H1 (cell line): ENCODE measurements around the gene RNF151. TPM values are rescaled to one million over a fixed set of nuclear protein-coding genes. Genes with fewer than 3 reads are reported as not detected.

ENCODE experiments used
- CBX5 ChIP-seq: fragments of 300-800, 300-1000 bp; sonication (generic); IDR thresholded peaks from 2 replicates; pipeline ENCODE4 v1.7.1; 2016; ENCODE audit warnings: antibody characterized with exemption, low read length, low read depth
- CHD2 ChIP-seq: IDR thresholded peaks from 2 replicates; pipeline ENCODE4 v1.6.1; 2012; ENCODE audit warnings: low read length, improper control_type of control experiment
- EP300 ChIP-seq, 2 experiments: IDR thresholded peaks; 1 replicate in 1 of 2; 2 replicates in 1 of 2; pipeline ENCODE4 v1.6.1; 2011 to 2012; ENCODE audit warnings: low read depth in 2 of 2, low read length in 2 of 2, mild to moderate bottlenecking in 2 of 2, borderline replicate concordance in 1 of 2, inconsistent platforms in 1 of 2, moderate library complexity in 1 of 2
- NRF1 ChIP-seq: IDR thresholded peaks from 2 replicates; pipeline ENCODE4 v1.6.1; 2011; ENCODE audit warnings: mild to moderate bottlenecking, low read depth, low read length, improper control_type of control experiment
- SAP30 ChIP-seq: fragments of 300-600 bp; sonication (generic); IDR thresholded peaks from 2 replicates; pipeline ENCODE4 v1.7.1; 2012; ENCODE audit warnings: low read length, moderate library complexity, mild to moderate bottlenecking, inconsistent platforms; ENCODE audit not compliant: insufficient read depth, insufficient replicate concordance
- SIN3A ChIP-seq, 2 experiments: IDR thresholded peaks in 1 of 2; conservative IDR thresholded peaks in 1 of 2; 2 replicates each; pipeline ENCODE4 v1.6.1; 2011 to 2012; ENCODE audit warnings: low read length in 2 of 2, improper control_type of control experiment in 1 of 2, low read depth in 1 of 2, mild to moderate bottlenecking in 1 of 2
- SP1 ChIP-seq: IDR thresholded peaks from 2 replicates; pipeline ENCODE4 v1.6.1; 2011; ENCODE audit warnings: low read depth, low read length
- polyA plus RNA-seq, 7 experiments: library from polyadenylated mRNA; depleted of rRNA in 3 of 7; stranded (reverse) in 5 of 7; unstranded in 2 of 7; fragments of >200 nt in 5 of 7; fragments of 200-250 nt in 2 of 7; gene quantifications; 1 replicate in 5 of 7; 2 replicates in 1 of 7; 4 replicates in 1 of 7; pipeline versions ENCODE4 v1.2.1 to v1.2.3, GENCODE V29; 2011 to 2013; ENCODE audit warnings: missing spikeins in 2 of 7, mixed read lengths in 2 of 7
- total RNA-seq: library from RNA; stranded (reverse); fragmentation: NEBNext Ultra II Directional; extraction: Animal tissue kit (Norgen Biotek cat#: 25700); gene quantifications from 2 replicates; pipeline ENCODE4 v1.2.1, GENCODE V29; 2021
- TF ChIP-seq, protein P1 (sequence below): IDR thresholded peaks from 2 replicates; pipeline ENCODE4 v1.6.1; 2012; ENCODE audit warnings: low read length, inconsistent platforms

The RNF151 gene
- total and polyA plus RNA-seq, 2 of the 8 experiments (the other 6 are each of a cell fraction or from before 2014, with no cell fraction given) = not detected

DNA sequence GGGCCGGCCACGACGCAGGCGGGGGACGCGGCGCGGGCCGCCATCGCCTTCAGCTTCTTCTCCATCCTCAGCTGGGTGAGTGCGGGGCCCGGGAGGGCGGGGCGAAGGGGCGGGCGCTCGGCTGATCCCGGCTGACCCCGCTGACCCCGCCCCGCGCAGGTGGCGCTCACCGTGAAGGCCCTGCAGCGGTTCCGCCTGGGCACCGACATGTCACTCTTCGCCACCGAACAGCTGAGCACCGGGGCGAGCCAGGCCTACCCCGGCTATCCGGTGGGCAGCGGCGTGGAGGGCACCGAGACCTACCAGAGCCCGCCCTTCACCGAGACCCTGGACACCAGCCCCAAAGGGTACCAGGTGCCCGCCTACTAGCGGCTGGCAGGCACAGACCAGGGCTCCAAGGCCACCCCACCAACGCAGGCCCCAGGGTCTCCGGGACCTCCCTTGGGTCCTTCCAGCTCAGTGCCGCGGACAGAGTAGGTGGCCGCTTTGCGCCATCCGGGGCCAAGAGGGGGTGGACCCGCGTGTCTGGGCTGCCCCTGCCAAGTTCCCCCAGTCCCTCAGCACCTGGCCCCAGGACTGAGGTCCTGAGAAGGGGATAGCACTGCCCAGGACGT lies 26.2 kb downstream of the RNF151 start (continued):
- TF ChIP-seq SAP30 (no peak), CBX5 (no peak), CHD2 (no peak), SIN3A (conservative IDR thresholded peaks at IDR 0.05 in 1 of 2, IDR thresholded peaks at IDR 0.05 in 1 of 2; ENCODE audit: low read depth in 1 of 2, low read length in 2 of 2) (peak; percentile 55 to 83; a peak in 3 of 4 replicates), NRF1 (no peak), SP1 (no peak), EP300 (IDR thresholded peaks at IDR 0.05; ENCODE audit: borderline replicate concordance in 1 of 2, low read depth in 2 of 2, low read length in 2 of 2) (no peak)
- TF ChIP-seq, protein P1, sequence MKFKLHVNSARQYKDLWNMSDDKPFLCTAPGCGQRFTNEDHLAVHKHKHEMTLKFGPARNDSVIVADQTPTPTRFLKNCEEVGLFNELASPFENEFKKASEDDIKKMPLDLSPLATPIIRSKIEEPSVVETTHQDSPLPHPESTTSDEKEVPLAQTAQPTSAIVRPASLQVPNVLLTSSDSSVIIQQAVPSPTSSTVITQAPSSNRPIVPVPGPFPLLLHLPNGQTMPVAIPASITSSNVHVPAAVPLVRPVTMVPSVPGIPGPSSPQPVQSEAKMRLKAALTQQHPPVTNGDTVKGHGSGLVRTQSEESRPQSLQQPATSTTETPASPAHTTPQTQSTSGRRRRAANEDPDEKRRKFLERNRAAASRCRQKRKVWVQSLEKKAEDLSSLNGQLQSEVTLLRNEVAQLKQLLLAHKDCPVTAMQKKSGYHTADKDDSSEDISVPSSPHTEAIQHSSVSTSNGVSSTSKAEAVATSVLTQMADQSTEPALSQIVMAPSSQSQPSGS = no peak
